ENCODE measurements around the gene ZNF521. TPM values are rescaled to one million over a fixed set of nuclear protein-coding genes. Genes with fewer than 3 reads are reported as not detected.

Gene ZNF521
- total and polyA plus RNA-seq, 2 experiments from 2014 or later: 3.1 to 9.2 TPM

DNA sequence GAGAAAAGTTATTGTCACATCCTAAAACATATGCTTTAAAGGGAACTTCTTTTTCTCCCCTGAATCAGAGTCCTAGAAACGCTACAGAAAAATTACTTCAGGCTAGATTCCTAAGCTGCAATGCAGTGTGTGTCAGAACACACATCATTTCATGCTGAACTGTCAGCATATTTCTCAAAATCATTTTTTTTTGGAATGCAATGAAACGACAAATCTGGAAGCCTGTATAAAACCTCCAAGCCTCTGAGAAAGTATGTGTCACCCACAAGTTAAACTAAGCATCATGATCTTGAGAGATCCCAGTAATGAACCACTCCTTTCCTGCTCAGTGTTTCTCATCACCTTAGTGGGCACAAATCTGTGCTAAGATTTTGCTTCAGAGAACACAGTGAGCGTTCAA, 276.2 kb downstream of the ZNF521 start:
- no peak for TF ChIP-seq ETS1 (IDR thresholded peaks at IDR 0.05)
- no peak for TF ChIP-seq STAT1 (IDR thresholded peaks at IDR 0.05; ENCODE audit: unreplicated experiment)
- no peak for TF ChIP-seq ZNF462 (CRISPR knock-in tag; IDR thresholded peaks at IDR 0.05)
- no peak for TF ChIP-seq EZH2phosphoT487 (IDR thresholded peaks at IDR 0.05; ENCODE audit: unreplicated experiment)
- TF ChIP-seq, protein P1, sequence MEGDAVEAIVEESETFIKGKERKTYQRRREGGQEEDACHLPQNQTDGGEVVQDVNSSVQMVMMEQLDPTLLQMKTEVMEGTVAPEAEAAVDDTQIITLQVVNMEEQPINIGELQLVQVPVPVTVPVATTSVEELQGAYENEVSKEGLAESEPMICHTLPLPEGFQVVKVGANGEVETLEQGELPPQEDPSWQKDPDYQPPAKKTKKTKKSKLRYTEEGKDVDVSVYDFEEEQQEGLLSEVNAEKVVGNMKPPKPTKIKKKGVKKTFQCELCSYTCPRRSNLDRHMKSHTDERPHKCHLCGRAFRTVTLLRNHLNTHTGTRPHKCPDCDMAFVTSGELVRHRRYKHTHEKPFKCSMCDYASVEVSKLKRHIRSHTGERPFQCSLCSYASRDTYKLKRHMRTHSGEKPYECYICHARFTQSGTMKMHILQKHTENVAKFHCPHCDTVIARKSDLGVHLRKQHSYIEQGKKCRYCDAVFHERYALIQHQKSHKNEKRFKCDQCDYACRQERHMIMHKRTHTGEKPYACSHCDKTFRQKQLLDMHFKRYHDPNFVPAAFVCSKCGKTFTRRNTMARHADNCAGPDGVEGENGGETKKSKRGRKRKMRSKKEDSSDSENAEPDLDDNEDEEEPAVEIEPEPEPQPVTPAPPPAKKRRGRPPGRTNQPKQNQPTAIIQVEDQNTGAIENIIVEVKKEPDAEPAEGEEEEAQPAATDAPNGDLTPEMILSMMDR (conservative IDR thresholded peaks at IDR 0.05; ENCODE audit: low read depth in 2 of 2): no peak
- no peak for TF ChIP-seq REST (IDR thresholded peaks at IDR 0.05; ENCODE audit: unreplicated experiment)
- no peak for TF ChIP-seq CREB1 (CRISPR knock-in tag; IDR thresholded peaks at IDR 0.05; ENCODE audit: low read depth)
- TF ChIP-seq ZNF114 (CRISPR knock-in tag; IDR thresholded peaks at IDR 0.05): no peak
- TF ChIP-seq ZNF331 (CRISPR knock-in tag; IDR thresholded peaks at IDR 0.05; ENCODE audit: low read depth): no peak
- no peak for TF ChIP-seq EZH2 (IDR thresholded peaks at IDR 0.05; ENCODE audit: low read depth, unreplicated experiment)
- no peak for TF ChIP-seq JUNB (IDR thresholded peaks at IDR 0.05; ENCODE audit: unreplicated experiment)
- no peak for TF ChIP-seq NANOG (IDR thresholded peaks at IDR 0.05; ENCODE audit: borderline replicate concordance)
- TF ChIP-seq POLR2AphosphoS5 (IDR thresholded peaks at IDR 0.05; ENCODE audit: low read depth): no peak
- Mint-ChIP-seq H3K4me3 (no peak overlapping the region), H3K9me3 (no peaks in the 10 kb centered on the region), H3K36me3 (ENCODE audit: low read depth) (no peaks in the 10 kb centered on the region), H3K27ac (no peak overlapping the region), H3K4me1 (peaks cover 56% of the 10 kb centered on the region), H3K27me3 (ENCODE audit: insufficient read depth, low read depth, poor library complexity) (no peaks in the 10 kb centered on the region)
- no peaks in the 10 kb centered on the region for H3K36me3 ChIP-seq (ENCODE audit: insufficient read depth)
- no peak overlapping the region for H3K27ac ChIP-seq (ENCODE audit: low read depth)
- ATAC-seq (no peak), DNase-seq (ENCODE audit: low spot score) (no peak)
- H3K79me2 ChIP-seq (replicated peaks; ENCODE audit: insufficient read depth): no peaks in the 10 kb centered on the region
- H3F3A ChIP-seq (replicated peaks; ENCODE audit: low read depth): no peaks in the 10 kb centered on the region
- no peaks in the 10 kb centered on the region for H3K27me3 ChIP-seq (ENCODE audit: insufficient read depth)
- H3K9me2 ChIP-seq (ENCODE audit: insufficient read depth): no peaks in the 10 kb centered on the region
- H3K4me1 ChIP-seq (ENCODE audit: insufficient read depth): peaks cover 26% of the 10 kb centered on the region
- no peak overlapping the region for H2AFZ ChIP-seq
- no peaks in the 10 kb centered on the region for H4K20me1 ChIP-seq (replicated peaks; ENCODE audit: insufficient read depth)
- H3K4me2 ChIP-seq: no peak overlapping the region
- H3K4me3 ChIP-seq: no peak overlapping the region

Data from GM23338 (cell line).